Activated T-cell treated with anti-CD3 and anti-CD28 coated beads for 1 hour (primary cell): ENCODE results near the gene PCAT6.
"Not testable (repeated sequence)": the region's sequence is repeated elsewhere in the genome, so short reads cannot be mapped to it uniquely, and the experiment has no call there.

Experiments used
- DNase-seq: peaks from one replicate; pipeline ENCODE4 v3.0.0-alpha.2; 2020; ENCODE audit warnings: low read depth

Gene PCAT6

GRCh38 chr1:202807451-202807925 is 3.3 kb upstream of the PCAT6 start:
- peak; percentile 27 for DNase-seq

- peak; percentile 56 for DNase-seq
Measured at GRCh38 chr1:202807926-202808757, 2.6 kb upstream of the PCAT6 start, which contains the start of gene KDM5B. Gene KDM5B, minus strand, starts transcription at chr1:202808421. Its CDS starts 116 bp downstream, at chr1:202808305.

- no peak for DNase-seq
Measured at GRCh38 chr1:202809597-202810159, 1.1 kb upstream of the PCAT6 start.

- DNase-seq = no peak
Measured at GRCh38 chr1:202810193-202810614, 550 bp upstream of the PCAT6 start.

- peak; percentile 6 for DNase-seq
Measured at GRCh38 chr1:202811296-202812175, 782 bp downstream of the PCAT6 start.

- DNase-seq = no peak
Measured at GRCh38 chr1:202812176-202813026, 1.6 kb downstream of the PCAT6 start.

GRCh38 chr1:202815120-202815519 is 4.4 kb downstream of the PCAT6 start:
- DNase-seq = no peak

GRCh38 chr1:202818819-202819218 is 8.1 kb downstream of the PCAT6 start:
- no peak for DNase-seq

GRCh38 chr1:202821467-202821866 is 10.7 kb downstream of the PCAT6 start:
- DNase-seq = no peak

- DNase-seq = no peak
Measured at GRCh38 chr1:202825748-202826147, 15.0 kb downstream of the PCAT6 start.

GRCh38 chr1:202829223-202829622 is 18.5 kb downstream of the PCAT6 start:
- DNase-seq = not testable (repeated sequence)

GRCh38 chr1:202831906-202832305 is 21.2 kb downstream of the PCAT6 start:
- no peak for DNase-seq

- DNase-seq = no peak
Measured at GRCh38 chr1:202834771-202835547, 24.2 kb downstream of the PCAT6 start.

GRCh38 chr1:202835548-202836072 is 24.9 kb downstream of the PCAT6 start:
- DNase-seq = no peak

GRCh38 chr1:202836623-202837403 is 26.1 kb downstream of the PCAT6 start:
- no peak for DNase-seq

GRCh38 chr1:202837746-202838262 is 27.1 kb downstream of the PCAT6 start:
- DNase-seq = no peak

GRCh38 chr1:202843081-202843480 is 32.3 kb downstream of the PCAT6 start:
- no peak for DNase-seq

- DNase-seq = no peak
Measured at GRCh38 chr1:202844259-202844658, 33.5 kb downstream of the PCAT6 start.

- no peak for DNase-seq
Measured at GRCh38 chr1:202844935-202845334, 34.2 kb downstream of the PCAT6 start.
